GM18520 (cell line): ENCODE data around the gene ABCG1.

ENCODE experiments used
- ATAC-seq: cut with Tn5 transposase; IDR thresholded peaks from one replicate; pipeline ENCODE4 v1.9.1; 2021; ENCODE audit not compliant: unreplicated experiment

The ABCG1 gene

GRCh38 chr21:42317826-42318746 is 99.1 kb downstream of the ABCG1 start:
- ATAC-seq = no peak

GRCh38 chr21:42319376-42319775 is 100.4 kb downstream of the ABCG1 start:
- no peak for ATAC-seq

- ATAC-seq = no peak
Measured at GRCh38 chr21:42319851-42320572, 101.1 kb downstream of the ABCG1 start.

- no peak for ATAC-seq
Measured at GRCh38 chr21:42320791-42321190, 101.9 kb downstream of the ABCG1 start.

GRCh38 chr21:42321231-42321630 is 102.3 kb downstream of the ABCG1 start:
- no peak for ATAC-seq

GRCh38 chr21:42321845-42322244 is 102.9 kb downstream of the ABCG1 start:
- no peak for ATAC-seq

- no peak for ATAC-seq
Measured at GRCh38 chr21:42324896-42325295, 106.0 kb downstream of the ABCG1 start.

GRCh38 chr21:42330380-42331371 is 111.7 kb downstream of the ABCG1 start:
- ATAC-seq = no peak

- no peak for ATAC-seq
Measured at GRCh38 chr21:42331660-42332059, 112.7 kb downstream of the ABCG1 start.

GRCh38 chr21:42332557-42333317 is 113.8 kb downstream of the ABCG1 start:
- ATAC-seq = no peak

GRCh38 chr21:42336054-42336453 is 117.1 kb downstream of the ABCG1 start:
- no peak for ATAC-seq

- no peak for ATAC-seq
Measured at GRCh38 chr21:42337276-42337675, 118.3 kb downstream of the ABCG1 start.

- no peak for ATAC-seq
Measured at GRCh38 chr21:42337830-42338728, 119.1 kb downstream of the ABCG1 start.

GRCh38 chr21:42338729-42339715 is 120.1 kb downstream of the ABCG1 start:
- ATAC-seq = no peak

- ATAC-seq = no peak
Measured at GRCh38 chr21:42340187-42341050, 121.5 kb downstream of the ABCG1 start.

- no peak for ATAC-seq
Measured at GRCh38 chr21:42341776-42342542, 123.0 kb downstream of the ABCG1 start.
